K562 (cell line): ENCODE results near the gene SIGMAR1. TPM values are rescaled to one million over a fixed set of nuclear protein-coding genes. Genes with fewer than 3 reads are reported as not detected.

Experiments used
- ATAC-seq: fragments of 200-7000 bp; cut with Tn5 transposase; 3 replicates; pipeline ENCODE4 v1.9.1; 2020; ENCODE audit warnings: moderate library complexity
- BruUV-seq: library from RNA; stranded (reverse); fragments of 400-500 nt; replicated peaks from 2 replicates; lab custom pipeline; 2021; lab: Mats Ljungman, UMichigan
- CTCF ChIA-PET: fragments of 300-600 bp; formaldehyde crosslinking; extraction: SDS; loops from one replicate; lab custom pipeline; 2021; ENCODE audit warnings: low intra/inter-chr PET ratio; lab: Yijun Ruan, JAX
- POLR2A ChIA-PET: fragments of 300-600, 350-650 bp; sonication (Branson Sonifier 250); formaldehyde crosslinking; extraction: SDS; loops from one replicate; lab custom pipeline; 2021; ENCODE audit warnings: antibody characterized with exemption, inconsistent platforms; lab: Yijun Ruan, JAX
- DNase-seq, 4 experiments: peaks; one replicate each; pipeline versions ENCODE4 v3.0.0 to v3.0.0-alpha.2; 2011 to 2018; ENCODE audit warnings: low spot score in 3 of 4, mixed read lengths in 3 of 4; ENCODE audit errors: extremely low read depth in 1 of 4
- FAIRE-seq: peaks from 2 replicates; lab custom pipeline; 2011; peaks lifted over from hg19 to GRCh38; lab: Jason Lieb, UNC
- H2AFZ ChIP-seq: 2 replicates; pipeline ENCODE4 v1.6.0; 2011; ENCODE audit warnings: low read depth, low read length, control low read depth, inconsistent platforms
- H3K27ac ChIP-seq: fragments of 200-600 bp; 3 replicates; pipeline ENCODE4 v1.8.0; 2011; ENCODE audit warnings: low read depth, mild to moderate bottlenecking, control low read depth, inconsistent platforms, low read length, moderate library complexity, mixed read lengths; ENCODE audit errors: extremely low read depth
- H3K27me3 ChIP-seq, 2 experiments: fragments of 300-600 bp in 1 of 2; 2 replicates in 1 of 2; 3 replicates in 1 of 2; pipeline versions ENCODE4 v1.6.0 to v1.8.0; 2011; ENCODE audit warnings: inconsistent platforms in 2 of 2, low read length in 2 of 2, mild to moderate bottlenecking in 1 of 2, mixed read lengths in 1 of 2, moderate library complexity in 1 of 2; ENCODE audit not compliant: control insufficient read depth in 2 of 2, insufficient read depth in 2 of 2
- H3K36me3 ChIP-seq: fragments of 300-600 bp; 3 replicates; pipeline ENCODE4 v1.8.0; 2011; ENCODE audit warnings: mild to moderate bottlenecking, low read length, inconsistent platforms; ENCODE audit not compliant: control insufficient read depth, insufficient read depth
- H3K4me1 ChIP-seq, 2 experiments: fragments of 200-600 bp in 1 of 2; replicated peaks in 1 of 2; 2 replicates in 1 of 2; 3 replicates in 1 of 2; pipeline versions ENCODE4 v1.5.1 to v1.8.0; 2011; ENCODE audit warnings: inconsistent platforms in 2 of 2, low read length in 2 of 2, mild to moderate bottlenecking in 1 of 2, mixed read lengths in 1 of 2, moderate library complexity in 1 of 2; ENCODE audit not compliant: control insufficient read depth in 2 of 2, insufficient read depth in 2 of 2
- H3K4me2 ChIP-seq: 2 replicates; pipeline ENCODE4 v1.6.1; 2011; ENCODE audit warnings: low read length, control low read depth, inconsistent platforms, mixed read lengths; ENCODE audit not compliant: insufficient read depth
- H3K4me3 ChIP-seq: fragments of 200-600 bp; sonication (generic), shearing (Covaris generic); 2 replicates; pipeline ENCODE4 v1.5.1; 2016; ENCODE audit warnings: control low read depth, inconsistent platforms
- H3K79me2 ChIP-seq: fragments of 200-600 bp; 3 replicates; pipeline ENCODE4 v1.8.0; 2011; ENCODE audit warnings: low read length, inconsistent platforms; ENCODE audit not compliant: control insufficient read depth, insufficient read depth
- H3K9ac ChIP-seq, 2 experiments: 2 replicates each; pipeline versions ENCODE4 v1.6.0 to v1.6.1; 2011; ENCODE audit warnings: low read depth in 2 of 2, low read length in 2 of 2, control low read depth in 1 of 2, inconsistent platforms in 1 of 2, mild to moderate bottlenecking in 1 of 2, mixed read lengths in 1 of 2; ENCODE audit not compliant: insufficient read depth in 1 of 2
- H3K9me1 ChIP-seq: one replicate; pipeline ENCODE4 v1.6.0; 2011; ENCODE audit warnings: inconsistent platforms, mild to moderate bottlenecking, low read length, moderate library complexity; ENCODE audit not compliant: control insufficient read depth, insufficient read depth
- H3K9me3 ChIP-seq: replicated peaks from 2 replicates; pipeline ENCODE4 v1.5.1; 2011; ENCODE audit warnings: low read depth, low read length, inconsistent platforms; ENCODE audit not compliant: control insufficient read depth, insufficient read depth
- H4K20me1 ChIP-seq: replicated peaks from 2 replicates; pipeline ENCODE4 v1.6.1; 2011; ENCODE audit warnings: low read length, inconsistent platforms, mixed read lengths; ENCODE audit not compliant: control insufficient read depth, insufficient read depth
- CBX1 ChIP-seq: sonication (generic); IDR thresholded peaks from 2 replicates; pipeline ENCODE4 v1.6.1; 2016; ENCODE audit warnings: antibody characterized with exemption, low read depth, mild to moderate bottlenecking
- DMBX1 ChIP-seq: fragments of 250-450 bp; sonication (Bioruptor Pico); IDR thresholded peaks from 2 replicates; pipeline ENCODE4 v1.8.0; 2022; ENCODE audit warnings: inconsistent platforms, mild to moderate bottlenecking, moderate library complexity, borderline replicate concordance
- ETV1 ChIP-seq: fragments of 450-650 bp; conservative IDR thresholded peaks from 2 replicates; pipeline ENCODE4 v1.6.1; 2016; ENCODE audit warnings: missing genetic modification characterization, control low read depth, low read depth, missing compliant biosample characterization
- FIP1L1 ChIP-seq: fragments of 200-400 bp; formaldehyde crosslinking; IDR thresholded peaks from 2 replicates; pipeline ENCODE4 v1.6.1; 2018; ENCODE audit warnings: mild to moderate bottlenecking, low read depth, low read length; ENCODE audit not compliant: poor library complexity, severe bottlenecking
- GABPB2 ChIP-seq: fragments of 250-450 bp; sonication (Bioruptor Pico); conservative IDR thresholded peaks from 2 replicates; pipeline ENCODE4 v1.5.1; 2021; ENCODE audit warnings: mild to moderate bottlenecking
- MTA3 ChIP-seq: fragments of 450-650 bp; formaldehyde crosslinking; IDR thresholded peaks from 2 replicates; pipeline ENCODE4 v1.6.1; 2017; ENCODE audit warnings: mild to moderate bottlenecking, borderline replicate concordance
- NBN ChIP-seq: fragments of 450-650 bp; IDR thresholded peaks from 2 replicates; pipeline ENCODE4 v1.6.1; 2016; ENCODE audit warnings: low read depth, mild to moderate bottlenecking
- NCOA6 ChIP-seq: fragments of 450-650 bp; IDR thresholded peaks from 2 replicates; pipeline ENCODE4 v1.6.1; 2017; ENCODE audit warnings: mild to moderate bottlenecking
- RUNX1 ChIP-seq: sonication (generic); IDR thresholded peaks from 2 replicates; pipeline ENCODE4 v1.6.1; 2016; ENCODE audit warnings: antibody characterized with exemption, low read depth
- YY1 ChIP-seq, 3 experiments: IDR thresholded peaks; 2 replicates each; pipeline ENCODE4 v1.6.1; 2011; ENCODE audit warnings: low read length in 2 of 3, mild to moderate bottlenecking in 2 of 3, moderate library complexity in 2 of 3, borderline replicate concordance in 1 of 3, control low read depth in 1 of 3, low read depth in 1 of 3; ENCODE audit not compliant: insufficient read depth in 3 of 3, insufficient replicate concordance in 2 of 3, control insufficient read depth in 1 of 3, insufficient read length in 1 of 3; ENCODE audit errors: extremely low read depth in 1 of 3
- ZFP30 ChIP-seq: fragments of 250-450 bp; sonication (Bioruptor Pico); IDR thresholded peaks from 2 replicates; pipeline ENCODE4 v1.8.0; 2022; ENCODE audit warnings: moderate library complexity, mild to moderate bottlenecking, inconsistent platforms, borderline replicate concordance
- ZNF282 ChIP-seq: sonication (generic); formaldehyde crosslinking; IDR thresholded peaks from 2 replicates; pipeline ENCODE4 v1.8.1; 2023; ENCODE audit warnings: missing genetic modification reagents
- ZNF668 ChIP-seq: fragments of 250-450 bp; sonication (Bioruptor Pico); IDR thresholded peaks from 2 replicates; pipeline ENCODE4 v1.8.0; 2022; ENCODE audit warnings: mild to moderate bottlenecking, inconsistent platforms
- WGBS: fragments of 100-300 bp; shearing (Covaris generic); methylation state at CpG from one replicate; pipeline ENCODE4 v1.1.6; 2016; ENCODE audit warnings: low coverage, mixed read lengths; ENCODE audit not compliant: insufficient coverage; ENCODE audit errors: missing lambda C conversion rate; 5-methylcytosine and 5-hydroxymethylcytosine counted together
- in situ Hi-C: fragments of 300-500 bp; cut with MboI; formaldehyde crosslinking; loops from 4 replicates; pipeline ENCODE4 v1.15.0; 2018; ENCODE audit warnings: inconsistent platforms, mixed read lengths
- intact Hi-C: fragments of 100-400 bp; cut with micrococcal nuclease; formaldehyde crosslinking; loops from 2 replicates; pipeline ENCODE4 v1.14.2; 2022
- polyA plus RNA-seq, 8 experiments: library from polyadenylated mRNA; depleted of rRNA in 4 of 8; stranded (reverse) in 5 of 8; unstranded in 3 of 8; fragments of >200 nt; fragmentation: Nextera tagmentation in 2 of 8; fragmentation: Illumina TruSeq in 1 of 8; extraction: Ambion mirVana in 2 of 8; extraction: Trizol in 1 of 8; gene quantifications; 2 replicates each; pipeline versions ENCODE4 v1.2.1 to v1.2.3, GENCODE V29; 2011 to 2014; ENCODE audit warnings: inconsistent platforms in 1 of 8, missing spikeins in 1 of 8
- total RNA-seq, 7 experiments: library from RNA; depleted of rRNA in 6 of 7; stranded (reverse); fragments of >200 nt in 6 of 7; fragmentation: Illumina TruSeq in 2 of 7; extraction: Trizol in 2 of 7; gene quantifications; 2 replicates each; pipeline versions ENCODE4 v1.2.1 to v1.2.3, GENCODE V29; 2011 to 2021; ENCODE audit warnings: low replicate concordance in 1 of 7
- TF ChIP-seq, protein P1 (sequence below): sonication (generic); formaldehyde crosslinking; IDR thresholded peaks from 2 replicates; pipeline ENCODE4 v1.8.0; 2022; ENCODE audit warnings: missing genetic modification reagents, mild to moderate bottlenecking, borderline replicate concordance

SIGMAR1 gene
- total and polyA plus RNA-seq, 9 of the 15 experiments (the other 6 are each of a cell fraction or from before 2014, with no cell fraction given): 6.9 to 80.0 (median 35.2) TPM

DNA sequence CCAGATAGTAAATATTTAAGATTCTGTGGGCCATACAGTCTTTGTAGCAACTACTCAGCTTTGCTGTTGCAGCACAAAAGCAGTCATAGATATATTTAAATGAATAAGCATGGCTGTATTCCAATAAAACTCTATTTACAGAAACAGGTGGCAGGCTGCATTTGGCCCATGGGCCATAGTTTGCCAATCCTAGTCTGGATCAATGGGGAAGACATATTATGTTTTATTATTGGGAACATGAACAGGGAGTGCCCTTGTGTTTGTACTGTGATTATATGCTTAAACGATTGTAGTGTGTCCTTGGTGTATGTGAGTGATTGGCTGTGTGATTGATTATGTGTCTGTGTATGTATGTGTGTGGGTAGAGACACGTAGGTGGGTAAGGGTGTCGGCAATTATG lies 36.9 kb upstream of the SIGMAR1 start:
- intact Hi-C loops (no loop called here), in situ Hi-C loops (no loop called here)
- POLR2A ChIA-PET: interaction anchor here (1.1 to 1.5 kb wide), 3 partner anchors 11 to 24 kb away, joined by 3 to 4 read pairs (median 3); no protein-coding TSS in a partner anchor
- no peaks in the 10 kb centered on the region for H3K9me1 ChIP-seq
- TF ChIP-seq MTA3 (no peak), DMBX1 (CRISPR knock-in tag) (no peak), NCOA6 (no peak), NBN (no peak), ZNF282 (no peak), ETV1 (tag) (no peak), ZFP30 (no peak), CBX1 (no peak), YY1 (IDR thresholded peaks at IDR 0.05; ENCODE audit: borderline replicate concordance in 1 of 3, control insufficient read depth in 1 of 3, extremely low read depth in 1 of 3, insufficient read depth in 3 of 3, insufficient read length in 1 of 3, insufficient replicate concordance in 2 of 3, low read depth in 1 of 3, low read length in 2 of 3) (no peak), RUNX1 (no peak), GABPB2 (CRISPR knock-in tag) (no peak), ZNF668 (CRISPR knock-in tag) (no peak), FIP1L1 (no peak)
- TF ChIP-seq, protein P1, sequence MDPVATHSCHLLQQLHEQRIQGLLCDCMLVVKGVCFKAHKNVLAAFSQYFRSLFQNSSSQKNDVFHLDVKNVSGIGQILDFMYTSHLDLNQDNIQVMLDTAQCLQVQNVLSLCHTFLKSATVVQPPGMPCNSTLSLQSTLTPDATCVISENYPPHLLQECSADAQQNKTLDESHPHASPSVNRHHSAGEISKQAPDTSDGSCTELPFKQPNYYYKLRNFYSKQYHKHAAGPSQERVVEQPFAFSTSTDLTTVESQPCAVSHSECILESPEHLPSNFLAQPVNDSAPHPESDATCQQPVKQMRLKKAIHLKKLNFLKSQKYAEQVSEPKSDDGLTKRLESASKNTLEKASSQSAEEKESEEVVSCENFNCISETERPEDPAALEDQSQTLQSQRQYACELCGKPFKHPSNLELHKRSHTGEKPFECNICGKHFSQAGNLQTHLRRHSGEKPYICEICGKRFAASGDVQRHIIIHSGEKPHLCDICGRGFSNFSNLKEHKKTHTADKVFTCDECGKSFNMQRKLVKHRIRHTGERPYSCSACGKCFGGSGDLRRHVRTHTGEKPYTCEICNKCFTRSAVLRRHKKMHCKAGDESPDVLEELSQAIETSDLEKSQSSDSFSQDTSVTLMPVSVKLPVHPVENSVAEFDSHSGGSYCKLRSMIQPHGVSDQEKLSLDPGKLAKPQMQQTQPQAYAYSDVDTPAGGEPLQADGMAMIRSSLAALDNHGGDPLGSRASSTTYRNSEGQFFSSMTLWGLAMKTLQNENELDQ: no peak
- H2AFZ ChIP-seq: no peak overlapping the region
- ATAC-seq (no peak), DNase-seq (no peak), FAIRE-seq (no peak)
- WGBS: 61% methylated on average over 3 of the region's 3 CpGs
- no peaks in the 10 kb centered on the region for H3K36me3 ChIP-seq
- no peak overlapping the region for H3K4me3 ChIP-seq
- no peaks in the 10 kb centered on the region for H3K27me3 ChIP-seq
- no peak overlapping the region for H3K27ac ChIP-seq
- CTCF ChIA-PET: interaction anchor here (3.1 kb wide), 1 partner anchor 27 kb away, joined by 20 read pairs; no protein-coding TSS in a partner anchor
- no peak overlapping the region for H3K9ac ChIP-seq
- no peak overlapping the region for H3K4me2 ChIP-seq
- no peaks in the 10 kb centered on the region for H3K9me3 ChIP-seq
- no TSS peak for BruUV-seq
- H3K79me2 ChIP-seq: no peaks in the 10 kb centered on the region
- no peaks in the 10 kb centered on the region for H4K20me1 ChIP-seq
- peaks cover 0 to 4% of the 10 kb centered on the region in 2 experiments; a peak in 1 of 5 replicates for H3K4me1 ChIP-seq
